ENCODE data around the gene BCAS3.
"Not testable (repeated sequence)": the region's sequence is repeated elsewhere in the genome, so short reads cannot be mapped to it uniquely, and the experiment has no call there.

Gene BCAS3

DNA sequence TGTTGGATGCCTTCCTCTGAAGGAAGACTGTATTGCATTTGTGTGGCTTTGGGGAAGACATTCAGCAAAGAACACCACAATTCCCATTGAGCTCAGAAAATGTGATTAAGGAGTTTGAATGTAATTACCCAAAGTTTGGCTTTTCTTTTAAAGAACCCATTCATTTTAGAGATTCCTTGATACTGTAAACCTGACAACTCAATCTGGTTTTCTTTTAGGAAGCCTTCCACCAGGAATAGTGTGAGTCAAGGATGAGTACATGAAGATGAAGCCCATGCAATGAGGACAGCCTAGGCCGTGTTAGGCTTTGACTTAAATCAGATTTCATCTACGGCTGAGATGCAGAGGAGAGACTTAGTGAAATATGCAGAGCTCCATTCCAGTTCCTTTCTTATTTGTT lies 450.3 kb downstream of the BCAS3 start:
- no peak for DNase-seq (ENCODE audit: low read depth in 3 of 3)

DNA sequence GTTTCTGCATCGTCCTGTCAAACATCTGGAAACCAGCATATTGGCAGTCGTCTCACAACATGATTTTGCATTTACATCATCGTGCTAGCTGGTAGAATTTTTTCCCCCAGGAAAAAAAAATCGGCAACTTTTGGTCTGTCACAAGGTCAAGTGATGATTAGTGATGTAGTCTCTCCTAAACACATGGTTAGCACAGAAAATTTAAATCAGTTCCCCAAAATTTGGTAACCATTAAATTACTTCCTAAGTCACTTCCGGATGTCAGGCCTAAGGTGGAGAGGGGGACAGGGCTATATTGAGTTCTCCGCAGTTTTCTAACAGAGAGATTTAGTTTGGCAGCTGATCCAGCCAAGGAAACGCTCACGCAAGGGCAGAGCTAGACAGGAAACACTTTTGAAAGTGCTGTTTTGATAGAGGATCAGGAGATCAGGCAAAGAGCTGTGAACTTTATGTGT lies 451.0 kb downstream of the BCAS3 start:
- DNase-seq (ENCODE audit: low read depth in 3 of 3) = no peak

DNA sequence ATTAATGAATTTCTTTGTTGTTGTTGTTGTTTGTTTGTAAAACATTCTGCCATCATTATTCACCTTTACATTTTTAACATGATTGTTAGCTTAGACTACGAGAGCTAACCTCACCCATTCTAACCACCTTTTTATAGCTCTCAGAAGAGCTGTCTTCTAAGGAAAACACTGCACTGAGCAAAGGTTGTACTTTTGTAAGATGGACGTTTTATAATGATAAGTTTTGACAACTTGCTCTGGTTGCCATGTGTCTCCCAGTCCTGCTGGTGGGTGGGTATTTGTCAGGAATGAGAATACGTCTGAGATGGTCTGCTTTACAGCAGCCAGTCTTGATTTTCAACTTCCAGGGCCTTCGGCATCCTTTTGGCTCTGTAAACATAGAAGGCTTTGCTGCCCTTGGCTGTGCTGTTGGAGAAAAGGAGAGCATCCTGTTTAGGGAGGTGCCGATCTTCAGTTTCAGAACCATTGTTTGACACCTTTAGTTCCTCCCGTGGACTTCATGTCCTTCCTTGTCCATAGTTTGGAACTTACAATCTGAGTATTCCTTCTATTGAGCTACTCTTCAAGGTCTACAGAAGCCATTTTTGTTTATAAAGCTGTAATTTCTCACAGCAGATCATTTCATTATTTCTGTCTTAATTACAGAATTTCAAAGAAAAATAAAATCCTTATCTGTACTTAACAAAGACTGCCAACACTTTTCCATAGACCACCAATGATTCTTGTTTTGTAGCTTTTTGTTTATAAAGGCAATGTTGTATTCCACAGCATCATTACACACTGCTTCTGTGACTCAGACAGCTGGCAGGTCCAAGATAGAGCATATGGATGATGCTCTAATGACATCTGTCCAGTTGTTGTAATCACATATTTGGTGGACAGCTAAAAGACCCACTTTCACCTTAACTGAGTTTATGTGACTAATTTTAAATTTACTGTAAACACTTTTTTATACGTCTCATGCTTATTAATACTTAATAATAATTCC lies 451.9 kb downstream of the BCAS3 start:
- no peak for DNase-seq (ENCODE audit: low read depth in 3 of 3)

DNA sequence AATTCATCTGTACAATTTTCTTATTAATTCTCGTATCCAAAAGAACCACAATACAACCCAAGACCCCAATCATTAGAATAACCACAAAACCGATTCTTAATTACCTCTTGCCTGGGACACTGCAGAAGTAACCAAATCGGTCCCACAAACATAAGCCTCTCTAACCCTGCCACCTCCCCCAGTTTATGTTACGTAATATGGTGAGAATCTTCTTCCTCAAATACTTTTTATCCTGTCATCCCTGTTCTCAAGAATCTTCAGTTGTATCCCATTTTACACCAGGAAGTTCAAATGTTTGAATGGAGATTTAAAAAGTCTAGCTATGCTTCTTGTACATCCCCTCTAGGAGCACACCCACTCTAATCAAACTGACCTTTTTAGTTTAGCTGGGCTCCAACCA lies 452.7 kb downstream of the BCAS3 start:
- DNase-seq (ENCODE audit: low read depth in 3 of 3) = no peak

DNA sequence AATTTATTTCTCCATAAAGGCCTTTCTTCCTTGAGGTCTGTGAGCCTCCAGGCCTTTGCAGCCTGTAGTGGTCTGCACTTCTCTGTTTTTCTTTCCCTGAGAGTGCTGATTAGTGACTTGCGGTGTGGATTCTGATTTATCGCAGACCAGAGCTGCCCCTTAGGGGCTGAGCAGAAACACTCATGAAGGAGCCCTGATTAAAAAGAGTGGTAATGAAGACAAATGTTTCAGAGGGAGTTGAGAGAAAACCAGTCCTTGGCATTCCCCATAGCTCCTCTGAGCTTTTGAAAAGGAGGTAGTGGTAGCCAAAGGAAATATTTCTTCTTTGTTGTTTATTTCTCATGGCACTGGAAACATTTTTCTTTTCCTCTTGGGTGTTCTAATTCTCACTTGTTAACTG lies 453.9 kb downstream of the BCAS3 start:
- DNase-seq (ENCODE audit: low read depth in 3 of 3) = no peak

DNA sequence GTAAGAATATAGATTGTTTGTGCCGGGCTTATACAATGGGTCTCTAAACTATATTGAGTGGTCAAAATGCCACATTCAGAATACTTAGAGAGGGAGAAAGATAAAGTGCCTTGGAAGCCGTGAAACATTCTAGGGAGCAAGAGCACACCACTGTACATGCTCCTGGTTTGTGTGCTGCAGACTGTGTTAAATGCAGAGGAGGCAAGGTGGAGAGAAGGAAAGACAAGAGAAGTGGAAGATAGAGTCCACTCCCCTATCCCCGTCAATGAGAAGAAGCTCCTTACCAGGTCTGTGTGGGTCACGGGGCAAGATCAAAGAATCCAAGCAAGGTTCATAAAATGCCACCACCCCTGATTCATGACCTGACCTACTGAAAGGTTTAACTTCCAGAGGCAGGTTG lies 454.9 kb downstream of the BCAS3 start:
- no peak for DNase-seq (ENCODE audit: low read depth in 3 of 3)

DNA sequence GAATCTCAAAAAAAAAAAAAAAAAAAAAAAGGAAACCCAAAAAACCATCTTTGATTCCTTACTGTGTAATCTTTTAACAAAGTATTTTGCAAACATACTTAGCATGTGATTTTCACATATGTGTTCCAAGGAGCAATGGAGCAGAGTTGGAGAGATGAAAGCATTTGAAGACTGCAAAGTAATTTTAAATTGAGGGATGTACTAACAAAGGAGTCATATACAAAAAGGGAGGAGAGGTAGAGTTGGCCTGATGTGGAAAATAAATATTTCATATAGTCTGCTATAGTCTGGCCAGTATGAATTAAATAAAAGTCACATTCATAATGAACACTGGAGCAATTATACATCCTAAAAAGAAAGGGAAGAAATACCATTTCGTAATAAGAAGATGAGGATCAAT lies 456.2 kb downstream of the BCAS3 start:
- no peak for DNase-seq (ENCODE audit: low read depth in 3 of 3)

DNA sequence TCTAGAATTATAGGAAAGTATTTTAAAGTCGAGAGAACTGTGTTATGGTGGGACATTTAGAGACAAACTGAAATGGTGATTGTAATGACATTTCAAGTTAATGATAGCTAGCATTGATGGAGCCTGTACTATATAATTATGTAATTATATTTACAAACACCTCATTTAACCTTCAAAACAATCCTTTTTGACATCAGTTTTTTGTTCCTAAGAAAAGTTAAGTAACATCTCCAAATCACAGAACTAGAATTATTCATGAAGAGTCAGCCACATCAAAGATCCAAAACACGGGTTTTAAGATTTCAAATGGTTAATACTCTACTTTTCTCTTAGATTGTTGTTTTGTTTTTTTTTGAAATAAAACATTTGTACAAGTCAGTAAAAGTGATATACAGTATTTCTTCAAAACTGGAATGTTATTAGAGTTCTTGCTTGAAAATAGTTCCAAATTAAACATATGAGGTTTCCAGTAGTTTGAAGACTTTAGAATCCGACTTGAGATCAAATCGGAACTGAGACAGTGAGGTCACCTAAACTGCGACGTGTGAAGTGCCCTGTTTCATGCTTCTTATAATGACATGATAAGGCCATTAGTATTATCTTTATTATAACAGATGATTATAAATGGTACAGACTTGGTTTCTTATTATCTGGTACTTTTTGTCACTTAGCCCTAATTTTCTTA lies 457.0 kb downstream of the BCAS3 start:
- no peak for DNase-seq (ENCODE audit: low read depth in 3 of 3)

DNA sequence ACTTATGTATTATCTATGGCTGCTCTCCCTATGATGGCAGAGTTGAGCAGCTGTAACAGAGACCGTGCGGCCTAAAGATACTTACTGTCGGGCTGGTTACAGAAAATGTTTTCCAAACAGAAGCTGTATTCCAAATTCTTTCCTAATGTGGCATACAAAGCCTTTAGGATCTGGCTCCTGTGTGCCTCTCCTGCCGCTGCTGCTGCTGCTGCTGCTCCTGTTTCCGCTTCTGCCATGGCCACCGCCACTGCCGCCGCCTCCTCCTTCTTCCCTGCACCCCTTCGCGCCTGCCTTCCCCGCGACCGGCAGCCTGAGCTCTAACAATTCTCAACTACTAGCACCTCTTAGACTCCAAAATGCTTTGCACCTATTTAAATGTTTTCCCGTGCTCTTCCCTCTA lies 458.1 kb downstream of the BCAS3 start:
- no peak for DNase-seq (ENCODE audit: low read depth in 3 of 3)

DNA sequence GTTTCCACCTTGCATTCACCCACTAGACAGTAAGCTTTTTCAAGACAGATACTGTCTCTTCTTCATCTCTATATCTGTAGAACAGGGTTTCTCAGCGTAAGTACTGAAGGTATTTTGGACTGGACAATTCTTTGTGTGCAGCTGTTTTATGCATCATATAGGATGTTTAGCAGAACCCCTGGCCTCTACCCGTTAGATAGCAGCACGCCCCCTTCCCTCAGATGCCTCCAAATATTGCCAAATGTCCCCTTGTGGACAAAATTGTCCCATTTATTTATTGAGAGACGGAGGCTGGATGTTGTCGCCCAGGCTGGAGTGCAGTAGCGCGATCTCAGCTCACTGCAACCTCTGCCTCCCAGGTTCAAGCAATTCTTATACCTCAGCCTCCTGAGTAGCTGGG lies 458.6 kb downstream of the BCAS3 start:
- DNase-seq (ENCODE audit: low read depth in 3 of 3) = no peak

DNA sequence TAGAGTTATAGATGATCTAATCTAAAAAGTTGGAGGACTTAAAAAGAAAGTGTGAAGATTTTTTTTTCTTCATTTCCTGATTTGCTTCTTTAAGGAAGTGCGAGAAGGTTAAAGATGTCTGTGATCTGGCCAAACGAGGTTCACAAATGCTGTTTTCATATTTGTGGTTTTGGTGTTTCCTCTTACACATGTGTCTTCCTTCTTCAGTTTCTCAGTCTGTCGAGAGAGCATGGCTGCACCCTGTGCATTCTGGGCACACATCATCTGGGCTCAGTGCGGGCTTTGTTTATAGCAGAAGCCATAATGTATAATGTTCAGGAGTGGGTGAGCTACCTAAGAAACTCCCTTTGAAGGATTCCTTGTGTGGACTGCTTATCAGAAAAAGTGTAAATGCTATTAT lies 461.6 kb downstream of the BCAS3 start:
- DNase-seq (ENCODE audit: low read depth in 3 of 3) = peak in 2 of 3 experiments; percentile 5 to 9

DNA sequence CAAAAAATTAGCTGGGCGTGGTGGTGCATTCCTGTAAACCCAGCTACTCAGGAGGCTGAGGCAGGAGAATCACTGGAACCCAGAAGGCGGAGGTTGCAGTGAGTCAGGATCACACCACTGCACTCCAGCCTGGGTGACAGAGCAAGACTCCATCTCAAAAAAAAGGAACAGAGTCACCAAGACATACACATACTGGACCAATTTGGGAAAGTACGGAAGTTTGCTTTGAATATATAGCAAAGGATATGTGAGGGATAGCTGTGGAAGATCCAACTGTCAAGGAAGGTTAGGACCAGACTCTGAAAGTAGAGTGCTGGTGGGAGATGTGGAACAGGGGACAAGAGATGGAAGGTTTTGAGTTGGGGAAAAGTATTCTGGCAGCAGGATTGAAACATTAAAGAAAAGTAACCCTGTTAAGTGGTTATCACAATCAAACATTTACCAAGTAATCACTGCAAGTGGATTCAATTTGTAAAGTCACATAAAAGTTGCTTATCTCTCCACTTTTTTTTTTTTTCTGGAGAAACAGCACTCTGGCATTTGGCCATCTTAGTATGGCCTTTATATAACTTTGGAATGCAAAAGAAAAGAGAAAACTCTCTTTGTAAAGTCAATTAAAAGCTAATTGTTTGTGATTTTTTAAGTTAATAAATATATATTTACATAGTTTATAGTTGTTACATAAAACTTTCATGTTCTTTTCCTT lies 462.6 kb downstream of the BCAS3 start:
- DNase-seq (ENCODE audit: low read depth in 3 of 3) = no peak

DNA sequence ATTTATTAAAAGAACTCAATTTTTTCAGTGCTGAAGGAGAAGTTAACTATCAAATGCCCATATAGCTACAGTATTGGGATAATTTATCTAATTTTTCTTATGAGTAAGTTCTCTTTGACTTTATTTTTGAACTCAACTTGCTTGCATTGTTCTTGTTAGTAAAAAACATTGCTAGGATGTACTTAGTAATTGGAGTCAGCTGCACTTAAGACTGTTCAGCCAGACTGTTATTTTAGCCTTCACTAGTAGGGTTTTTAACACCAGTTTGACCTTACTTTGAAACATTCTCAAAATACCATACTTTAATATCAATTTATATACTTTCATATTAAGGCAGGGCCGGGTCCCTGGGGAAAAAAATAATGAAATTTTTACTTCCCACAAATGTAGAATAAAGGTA lies 465.4 kb downstream of the BCAS3 start:
- DNase-seq (ENCODE audit: low read depth in 3 of 3) = no peak

DNA sequence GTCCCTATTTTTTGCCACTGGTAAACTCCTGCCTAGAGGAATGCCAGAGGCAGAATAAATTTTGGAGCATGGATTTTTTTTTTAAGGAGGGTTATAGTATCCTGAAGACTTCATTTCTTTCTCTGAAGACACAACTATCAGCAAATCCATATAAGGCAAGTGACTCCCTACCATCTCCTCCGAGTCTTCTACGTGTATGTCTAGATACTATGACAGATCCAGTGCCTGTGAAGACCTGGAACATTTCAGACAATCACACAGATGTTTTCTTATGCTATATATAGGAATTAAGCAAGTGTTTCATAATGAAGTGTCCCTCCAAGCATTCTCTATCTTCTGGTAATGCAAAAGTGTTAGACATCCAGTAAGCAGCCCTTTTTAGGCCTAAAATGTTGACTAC lies 466.5 kb downstream of the BCAS3 start:
- DNase-seq (ENCODE audit: low read depth in 3 of 3) = no peak

DNA sequence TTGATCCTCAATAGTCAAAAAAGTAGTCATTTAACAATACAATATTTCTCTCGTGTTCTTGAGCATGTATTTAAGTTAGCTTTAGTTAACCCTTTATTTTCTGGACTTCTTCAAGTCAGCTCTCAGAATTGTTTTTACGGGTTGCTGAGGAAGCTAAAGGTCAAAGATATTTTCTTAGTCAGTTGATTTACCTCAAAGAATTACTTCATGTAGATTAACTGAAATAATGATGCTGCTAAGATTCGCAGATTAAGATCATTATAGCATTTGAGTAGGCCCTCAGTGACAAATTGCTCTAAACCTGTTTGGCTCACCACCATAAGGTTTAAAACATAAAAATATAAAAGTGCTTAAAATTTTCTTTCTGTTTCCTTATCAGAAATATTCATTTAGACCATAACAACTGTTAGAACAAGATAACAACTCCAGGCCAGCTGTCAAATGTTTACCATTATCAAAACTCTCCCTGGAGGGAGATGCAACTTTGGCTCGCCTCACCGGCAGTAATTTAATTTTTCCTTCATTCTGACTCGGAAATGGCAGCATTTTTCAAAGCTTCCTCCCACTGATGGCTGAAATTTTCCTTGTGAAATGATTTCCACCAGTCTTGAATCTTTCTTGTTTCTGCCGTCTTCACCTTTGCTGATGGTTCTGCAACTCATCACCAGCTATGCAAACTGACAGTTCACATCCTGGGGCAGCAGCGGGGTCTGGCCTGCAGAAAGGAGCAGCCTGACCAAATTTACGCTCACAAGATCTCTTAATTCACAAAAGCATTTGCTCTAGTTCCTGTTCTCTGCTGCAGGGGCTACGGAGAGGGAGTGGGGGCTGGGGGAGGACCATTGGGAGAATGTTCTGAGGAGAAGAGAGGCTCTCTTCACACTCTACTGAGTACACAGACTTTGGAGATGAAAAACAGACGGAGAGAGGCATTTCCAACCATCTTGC lies 467.2 kb downstream of the BCAS3 start:
- DNase-seq (ENCODE audit: low read depth in 3 of 3) = no peak

DNA sequence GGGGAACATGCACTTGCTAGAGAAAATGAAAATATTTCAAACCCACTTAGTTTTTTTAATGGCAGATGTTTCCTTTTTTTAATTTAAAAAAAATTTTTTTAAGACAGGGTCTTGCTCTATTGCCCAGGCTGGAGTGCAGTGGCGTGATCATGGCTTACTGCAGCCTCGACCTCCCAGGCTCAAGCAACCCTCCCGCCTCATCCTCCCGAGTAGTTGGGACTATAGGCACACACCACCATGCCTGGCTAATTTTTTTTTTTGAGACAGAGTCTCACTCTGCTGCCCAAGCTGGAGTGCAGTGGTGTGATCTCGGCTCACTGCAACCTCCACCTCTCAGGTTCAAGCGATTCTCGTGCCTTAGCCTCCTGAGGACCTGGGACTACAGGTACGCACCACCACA lies 469.2 kb downstream of the BCAS3 start:
- DNase-seq (ENCODE audit: low read depth in 3 of 3) = not testable (repeated sequence)

DNA sequence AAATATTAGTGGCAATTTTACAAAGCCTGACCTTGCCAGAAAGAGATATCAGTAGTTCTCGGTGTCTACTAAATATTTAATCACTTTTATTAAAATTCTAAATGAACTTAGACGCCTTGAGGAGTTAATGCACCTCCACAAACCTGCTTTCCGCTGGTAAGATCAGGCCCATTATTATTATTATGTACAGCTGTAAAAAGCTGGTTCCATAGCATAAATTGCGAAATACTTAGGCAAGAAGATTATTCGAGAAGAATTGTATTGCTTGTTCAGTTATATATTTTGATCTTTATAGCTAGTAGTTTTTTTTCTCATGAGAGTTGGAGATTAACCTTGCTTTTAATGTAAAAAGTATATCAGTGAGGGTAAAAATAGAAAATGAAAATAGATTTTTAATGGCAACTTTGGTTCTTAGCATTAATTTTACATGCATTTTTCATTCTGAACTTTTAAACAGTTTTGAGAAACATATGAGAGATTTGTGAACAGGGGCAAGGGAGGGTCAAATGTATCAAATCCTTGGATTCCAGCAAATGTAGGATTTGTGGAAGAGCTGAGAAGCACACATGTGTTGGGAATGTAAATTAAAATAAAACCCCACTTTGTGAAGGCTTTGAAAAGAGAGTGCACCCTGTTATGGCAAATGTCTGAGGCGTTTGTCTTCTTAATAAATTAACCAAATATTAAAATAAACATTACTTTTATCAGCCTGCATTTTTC lies 471.6 kb downstream of the BCAS3 start:
- no peak for DNase-seq (ENCODE audit: low read depth in 3 of 3)

DNA sequence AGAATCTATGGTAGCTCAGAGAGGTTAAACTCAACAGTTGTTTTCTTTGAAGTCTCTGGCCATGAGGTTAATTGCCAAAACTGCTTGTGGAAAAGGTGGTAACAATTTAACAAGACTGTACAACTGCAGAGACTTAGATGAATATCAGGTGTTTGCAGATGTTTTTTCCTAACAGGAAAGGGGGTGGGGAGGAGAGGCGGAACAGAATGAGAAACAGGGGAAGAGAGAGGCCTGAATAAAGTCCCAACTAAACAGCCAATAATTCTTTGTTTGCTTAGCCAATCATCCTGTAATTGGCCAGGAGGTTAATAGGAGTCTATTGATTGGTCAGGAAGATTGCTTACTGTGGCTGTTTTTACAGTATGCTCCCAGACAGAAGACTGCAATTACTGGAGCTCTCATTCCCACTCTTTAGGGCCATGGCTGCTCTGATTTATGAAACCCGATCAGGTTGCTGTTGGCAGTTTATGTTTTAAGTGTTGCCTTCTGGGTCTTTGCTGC lies 472.3 kb downstream of the BCAS3 start:
- no peak for DNase-seq (ENCODE audit: low read depth in 3 of 3)

DNA sequence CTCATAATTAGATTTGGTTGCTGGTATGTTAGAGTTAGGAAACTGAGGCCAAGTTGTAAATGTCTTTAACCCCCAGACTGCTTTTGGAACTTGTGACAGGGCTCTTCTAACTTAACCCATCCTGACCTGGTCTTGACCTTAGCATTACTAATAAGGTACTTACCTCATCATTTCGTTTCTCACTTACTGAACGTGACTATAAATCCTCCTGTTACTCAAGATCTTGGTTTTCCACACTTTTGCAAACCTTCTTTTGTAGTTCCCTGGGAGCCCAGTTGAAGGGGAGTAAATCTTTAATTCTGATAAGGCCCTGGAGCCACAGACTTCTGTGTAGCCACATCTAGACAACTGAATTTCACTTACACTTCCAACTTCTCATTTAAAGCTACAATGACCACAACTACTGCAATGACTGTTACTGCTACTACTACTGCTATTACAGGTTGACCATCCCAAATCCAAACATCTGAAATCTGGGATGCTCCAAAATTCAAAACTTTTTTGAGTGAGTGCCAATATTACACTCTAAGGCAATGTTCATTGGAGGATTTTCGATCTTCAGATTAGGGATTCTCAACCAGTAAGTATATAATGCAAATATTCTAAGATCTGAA lies 473.1 kb downstream of the BCAS3 start:
- no peak for DNase-seq (ENCODE audit: low read depth in 3 of 3)

DNA sequence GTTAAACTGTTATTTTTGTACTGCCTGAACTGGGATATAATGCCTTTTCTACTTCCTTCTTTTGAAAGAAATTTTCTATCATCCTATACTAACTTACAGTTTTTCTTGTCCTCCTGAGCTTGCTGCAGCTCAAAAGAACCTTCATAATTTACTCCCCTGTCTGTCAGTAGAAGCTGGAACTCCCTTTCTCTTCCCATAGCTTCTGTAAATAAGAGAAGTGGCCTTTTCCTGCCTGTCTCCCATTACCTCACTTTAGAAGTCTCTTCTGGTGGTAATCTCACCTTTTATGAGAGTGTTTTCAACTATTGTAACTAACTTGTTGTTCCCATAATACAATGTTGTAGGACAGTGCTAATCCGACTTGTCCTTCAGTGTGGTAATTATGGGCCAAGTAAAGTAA lies 475.2 kb downstream of the BCAS3 start:
- DNase-seq (ENCODE audit: low read depth in 3 of 3) = no peak

All from stimulated activated CD4-positive, alpha-beta T cell treated with anti-CD3 and anti-CD28 coated beads, TNF-alpha, amount 100 ng/mL, for 4 hours (primary cell).